Dendritic cell treated with granulocyte-macrophage colony-stimulating factor and Interleukin-4, amounts not matched to agents 40 ng/mL and 50 ng/mL, for 4 days (primary cell): ENCODE results near the gene ATP9B.

ENCODE experiments used
- H3K27ac Mint-ChIP-seq: one replicate; pipeline ENCODE4 v1.8.0; 2022; ENCODE audit warnings: mild to moderate bottlenecking, mixed read lengths
- H3K27me3 Mint-ChIP-seq: one replicate; pipeline ENCODE4 v1.8.0; 2022; ENCODE audit warnings: mild to moderate bottlenecking, mixed read lengths
- H3K36me3 Mint-ChIP-seq: one replicate; pipeline ENCODE4 v1.8.0; 2022; ENCODE audit warnings: low read depth, mixed read lengths
- H3K4me1 Mint-ChIP-seq: one replicate; pipeline ENCODE4 v1.8.0; 2022; ENCODE audit warnings: low read depth, mixed read lengths
- H3K4me3 Mint-ChIP-seq: one replicate; pipeline ENCODE4 v1.8.0; 2022; ENCODE audit warnings: mild to moderate bottlenecking, moderate library complexity, mixed read lengths
- H3K9me3 Mint-ChIP-seq: one replicate; pipeline ENCODE4 v1.8.0; 2022; ENCODE audit warnings: mixed read lengths
- intact Hi-C: fragments of 100-400 bp; cut with micrococcal nuclease; formaldehyde crosslinking; loops from one replicate; pipeline ENCODE4 v1.15.0; 2022

Gene ATP9B

GRCh38 chr18:79182047-79182713 lies 113.0 kb downstream of the ATP9B start:
- Mint-ChIP-seq H3K9me3 (no peaks in the 10 kb centered on the region), H3K4me1 (no peaks in the 10 kb centered on the region), H3K4me3 (no peak overlapping the region), H3K27ac (no peak overlapping the region), H3K27me3 (no peaks in the 10 kb centered on the region), H3K36me3 (peaks cover 68% of the 10 kb centered on the region)
- intact Hi-C loops: no loop called here

GRCh38 chr18:79185648-79186047 lies 116.5 kb downstream of the ATP9B start:
- Mint-ChIP-seq H3K4me1 (no peaks in the 10 kb centered on the region), H3K9me3 (no peaks in the 10 kb centered on the region), H3K27ac (no peak overlapping the region), H3K4me3 (no peak overlapping the region), H3K27me3 (no peaks in the 10 kb centered on the region), H3K36me3 (peaks cover 53% of the 10 kb centered on the region)
- intact Hi-C loops: no loop called here

- H3K27me3 Mint-ChIP-seq: no peaks in the 10 kb centered on the region
- intact Hi-C loops: no loop called here
- H3K9me3 Mint-ChIP-seq: no peaks in the 10 kb centered on the region
- H3K27ac Mint-ChIP-seq: no peak overlapping the region
- no peak overlapping the region for H3K4me3 Mint-ChIP-seq
- H3K36me3 Mint-ChIP-seq: peaks cover 45% of the 10 kb centered on the region
- H3K4me1 Mint-ChIP-seq: no peaks in the 10 kb centered on the region
Observed at GRCh38 chr18:79186649-79187048, 117.5 kb downstream of the ATP9B start.

GRCh38 chr18:79187532-79188277 lies 118.5 kb downstream of the ATP9B start:
- intact Hi-C loops: no loop called here
- Mint-ChIP-seq H3K9me3 (no peaks in the 10 kb centered on the region), H3K27ac (no peak overlapping the region)

GRCh38 chr18:79191418-79191817 lies 122.2 kb downstream of the ATP9B start:
- Mint-ChIP-seq H3K27ac (no peak overlapping the region), H3K27me3 (no peaks in the 10 kb centered on the region), H3K36me3 (peaks cover 27% of the 10 kb centered on the region), H3K4me3 (no peak overlapping the region), H3K9me3 (no peaks in the 10 kb centered on the region), H3K4me1 (no peaks in the 10 kb centered on the region)
- intact Hi-C loops: no loop called here

More at GRCh38 chr18:79187532-79188277, 118.5 kb downstream of the ATP9B start:
- Mint-ChIP-seq H3K4me1 (no peaks in the 10 kb centered on the region), H3K27me3 (no peaks in the 10 kb centered on the region), H3K4me3 (no peak overlapping the region), H3K36me3 (peaks cover 37% of the 10 kb centered on the region)

GRCh38 chr18:79191956-79192355 lies 122.8 kb downstream of the ATP9B start:
- Mint-ChIP-seq H3K27me3 (no peaks in the 10 kb centered on the region), H3K36me3 (peaks cover 23% of the 10 kb centered on the region), H3K9me3 (no peaks in the 10 kb centered on the region), H3K4me1 (no peaks in the 10 kb centered on the region), H3K4me3 (no peak overlapping the region), H3K27ac (no peak overlapping the region)
- intact Hi-C loops: no loop called here

- no peaks in the 10 kb centered on the region for H3K9me3 Mint-ChIP-seq
- no peaks in the 10 kb centered on the region for H3K27me3 Mint-ChIP-seq
- no peak overlapping the region for H3K27ac Mint-ChIP-seq
- H3K4me3 Mint-ChIP-seq: no peak overlapping the region
- intact Hi-C loops: no loop called here
- H3K36me3 Mint-ChIP-seq: peaks cover 18% of the 10 kb centered on the region
- H3K4me1 Mint-ChIP-seq: no peaks in the 10 kb centered on the region
Observed at GRCh38 chr18:79193826-79194225, 124.6 kb downstream of the ATP9B start.

GRCh38 chr18:79195716-79196683 lies 126.8 kb downstream of the ATP9B start:
- H3K4me1 Mint-ChIP-seq: no peaks in the 10 kb centered on the region
- H3K27ac Mint-ChIP-seq: no peak overlapping the region
- H3K36me3 Mint-ChIP-seq: peaks cover 7% of the 10 kb centered on the region
- no peaks in the 10 kb centered on the region for H3K27me3 Mint-ChIP-seq
- H3K4me3 Mint-ChIP-seq: no peak overlapping the region
- intact Hi-C loops: loop anchor here (5.0 kb wide), 1 partner anchor 456 kb away; no protein-coding TSS in a partner anchor
- H3K9me3 Mint-ChIP-seq: no peaks in the 10 kb centered on the region

GRCh38 chr18:79197531-79197930 lies 128.3 kb downstream of the ATP9B start:
- intact Hi-C loops: loop anchor here (5.0 kb wide), 1 partner anchor 455 kb away; no protein-coding TSS in a partner anchor
- H3K27me3 Mint-ChIP-seq: no peaks in the 10 kb centered on the region

GRCh38 chr18:79199691-79200374 lies 130.6 kb downstream of the ATP9B start:
- Mint-ChIP-seq H3K9me3 (no peaks in the 10 kb centered on the region), H3K4me3 (no peak overlapping the region), H3K27me3 (no peaks in the 10 kb centered on the region), H3K4me1 (no peaks in the 10 kb centered on the region), H3K36me3 (peaks cover 7% of the 10 kb centered on the region), H3K27ac (no peak overlapping the region)
- intact Hi-C loops: loop anchor here (5.0 kb wide), 1 partner anchor 452 kb away; no protein-coding TSS in a partner anchor

More at GRCh38 chr18:79197531-79197930, 128.3 kb downstream of the ATP9B start:
- Mint-ChIP-seq H3K9me3 (no peaks in the 10 kb centered on the region), H3K4me1 (no peaks in the 10 kb centered on the region), H3K27ac (no peak overlapping the region), H3K4me3 (no peak overlapping the region), H3K36me3 (peaks cover 7% of the 10 kb centered on the region)

GRCh38 chr18:79200546-79201268 lies 131.5 kb downstream of the ATP9B start:
- Mint-ChIP-seq H3K36me3 (peaks cover 7% of the 10 kb centered on the region), H3K27ac (no peak overlapping the region), H3K4me1 (no peaks in the 10 kb centered on the region), H3K27me3 (no peaks in the 10 kb centered on the region), H3K9me3 (no peaks in the 10 kb centered on the region), H3K4me3 (no peak overlapping the region)
- intact Hi-C loops: no loop called here

GRCh38 chr18:79203017-79203605 lies 133.9 kb downstream of the ATP9B start:
- Mint-ChIP-seq H3K9me3 (no peaks in the 10 kb centered on the region), H3K27ac (no peak overlapping the region), H3K27me3 (no peaks in the 10 kb centered on the region), H3K4me1 (no peaks in the 10 kb centered on the region), H3K4me3 (no peak overlapping the region), H3K36me3 (peaks cover 31% of the 10 kb centered on the region)
- intact Hi-C loops: no loop called here
